Activated naive CD4-positive, alpha-beta T cell treated with anti-CD3 and anti-CD28 coated beads for 36 hours (primary cell): ENCODE data around the gene KCNK16. TPM values are rescaled to one million over a fixed set of nuclear protein-coding genes. Genes with fewer than 3 reads are reported as not detected.
A peak's percentile ranks its signal among the peaks of the same experiment; 100 is the strongest.

Source experiments
- CTCF ChIA-PET: fragments of 350-600 bp; sonication (Branson Sonifier 250); formaldehyde crosslinking; loops from one replicate; lab custom pipeline; 2021; ENCODE audit warnings: antibody characterized with exemption; lab: Charles Lee
- DNase-seq: peaks from one replicate; pipeline ENCODE4 v3.0.0-alpha.2; 2020
- H3K27ac Mint-ChIP-seq: one replicate; pipeline ENCODE4 v1.8.0; 2021; ENCODE audit warnings: mild to moderate bottlenecking, mixed read lengths
- H3K27me3 Mint-ChIP-seq: one replicate; pipeline ENCODE4 v1.8.0; 2021; ENCODE audit warnings: low read depth, mixed read lengths
- H3K36me3 Mint-ChIP-seq: one replicate; pipeline ENCODE4 v1.8.0; 2021; ENCODE audit warnings: low read depth, mixed read lengths
- H3K4me1 Mint-ChIP-seq: one replicate; pipeline ENCODE4 v1.8.0; 2021; ENCODE audit warnings: low read depth, mixed read lengths
- H3K4me3 Mint-ChIP-seq: one replicate; pipeline ENCODE4 v1.8.0; 2021; ENCODE audit warnings: mild to moderate bottlenecking, moderate library complexity, mixed read lengths
- H3K9me3 Mint-ChIP-seq: one replicate; pipeline ENCODE4 v1.8.0; 2021; ENCODE audit warnings: mixed read lengths
- intact Hi-C: fragments of 100-400 bp; cut with micrococcal nuclease; formaldehyde crosslinking; loops from one replicate; pipeline ENCODE4 v1.15.1; 2023
- total RNA-seq, 2 experiments: library from RNA; stranded (reverse); gene quantifications; one replicate each; pipeline ENCODE4 v1.2.3, GENCODE V29; 2021

Gene KCNK16
- total RNA-seq, 2 experiments from 2014 or later: not detected

DNA sequence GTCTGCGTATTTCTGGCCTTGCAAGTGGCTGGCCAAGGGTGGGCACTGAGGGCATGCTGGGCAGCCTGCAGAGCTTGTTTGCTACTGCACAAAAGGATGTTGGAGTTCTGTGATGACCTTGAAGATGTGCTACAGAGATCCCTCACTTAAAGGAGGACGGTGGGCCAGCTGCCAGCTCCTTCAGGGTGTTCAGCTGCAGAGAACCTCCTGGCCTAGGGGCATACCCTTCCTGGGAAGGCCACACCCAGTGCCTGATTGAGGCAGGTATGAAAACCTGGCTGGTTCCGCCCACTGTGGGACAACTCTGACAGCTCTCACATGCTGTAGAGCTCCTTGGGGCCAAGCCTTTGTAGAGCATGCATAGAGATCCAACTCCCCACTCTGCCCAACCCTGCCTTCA is 5.2 kb downstream of the KCNK16 start:
- peaks cover 7% of the 10 kb centered on the region for H3K4me1 Mint-ChIP-seq
- intact Hi-C loops: no loop called here
- no peak overlapping the region for H3K4me3 Mint-ChIP-seq
- H3K27ac Mint-ChIP-seq: no peak overlapping the region
- CTCF ChIA-PET: no interaction called here
- no peaks in the 10 kb centered on the region for H3K36me3 Mint-ChIP-seq
- no peak for DNase-seq
- H3K27me3 Mint-ChIP-seq: peaks cover 39% of the 10 kb centered on the region
- no peaks in the 10 kb centered on the region for H3K9me3 Mint-ChIP-seq

DNA sequence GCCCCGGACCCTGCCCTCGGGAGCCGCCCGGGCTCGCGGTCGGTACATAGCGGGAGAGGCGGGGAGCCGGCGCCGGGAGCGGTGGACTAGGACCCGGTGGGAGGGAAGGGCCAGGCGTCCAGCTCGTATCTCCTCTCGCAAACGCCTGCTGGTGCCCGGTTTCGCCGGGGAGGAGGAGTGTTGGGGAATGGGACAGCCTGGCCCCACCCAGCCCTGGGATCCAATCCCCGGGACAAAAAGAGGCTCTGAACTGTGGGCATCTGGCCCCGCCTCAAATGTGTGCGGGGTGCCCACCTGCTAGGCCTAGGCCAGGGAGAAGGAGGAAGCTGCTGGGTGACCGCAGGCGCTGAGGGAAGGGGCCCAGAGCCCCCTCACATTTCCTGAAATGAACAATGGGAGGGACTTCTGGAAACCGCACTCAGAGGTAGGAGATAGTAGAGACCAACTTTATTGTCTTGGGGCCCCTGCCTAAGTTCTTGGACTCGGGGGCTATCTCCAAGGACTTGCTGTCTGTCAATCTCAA is 8.2 kb downstream of the KCNK16 start, which contains the start of gene KCNK17:
KCNK17 (minus strand) TSS at position 147 of the 523 bp plus-strand sequence; CDS start at position 48, 99 bp downstream.
- Mint-ChIP-seq H3K27me3 (peaks cover 48% of the 10 kb centered on the region), H3K4me1 (peaks cover 7% of the 10 kb centered on the region), H3K27ac (no peak within 1 kb of the TSS), H3K36me3 (no peaks in the 10 kb centered on the region), H3K9me3 (no peaks in the 10 kb centered on the region), H3K4me3 (peak within 1 kb of the TSS; percentile 18)
- intact Hi-C loops: no loop called here
- CTCF ChIA-PET: interaction anchor here (17.6 kb wide), 1 partner anchor 145 kb away, joined by 391 read pairs; no protein-coding TSS in a partner anchor
- no peak for DNase-seq

DNA sequence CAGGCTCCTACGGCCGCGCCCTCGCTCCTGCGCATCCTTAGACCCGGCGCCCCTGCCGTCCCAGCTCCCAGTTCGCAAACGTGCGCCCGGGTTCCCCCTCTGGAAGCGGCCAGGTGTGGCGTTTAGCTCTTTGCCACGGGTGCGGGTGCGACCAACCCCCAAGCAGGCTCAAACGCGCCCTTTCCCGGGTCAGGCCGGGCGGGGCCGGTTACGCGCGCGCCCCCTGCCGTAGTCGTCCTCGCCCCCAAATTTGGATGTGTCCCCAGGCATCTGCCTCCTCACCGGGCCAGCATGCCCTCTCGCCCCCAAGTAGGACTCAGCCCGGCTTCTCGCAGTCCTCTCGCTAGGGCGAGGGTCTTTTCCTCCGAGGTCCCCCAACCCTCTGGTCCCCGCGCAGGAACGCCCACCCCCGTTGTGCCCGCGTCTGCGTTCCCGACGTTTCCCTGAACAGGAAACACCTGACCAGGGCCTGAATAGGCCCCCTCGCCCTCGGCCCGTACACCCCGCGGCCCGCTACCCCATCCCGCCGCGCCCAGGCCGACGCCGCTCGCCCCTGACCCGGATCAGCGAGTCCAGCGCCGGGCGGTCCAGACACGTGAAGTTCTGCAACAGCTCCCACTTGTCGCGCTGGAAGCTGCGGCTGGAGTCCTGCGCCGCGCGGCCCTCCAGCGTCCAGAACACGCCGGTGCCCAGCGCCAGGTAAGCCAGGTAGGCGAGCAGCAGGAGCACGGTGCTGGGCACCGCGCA is 8.8 kb downstream of the KCNK16 start:
- intact Hi-C loops: no loop called here
- no peak for DNase-seq
- Mint-ChIP-seq H3K36me3 (no peaks in the 10 kb centered on the region), H3K4me3 (peak overlapping the region; percentile 18), H3K27me3 (peaks cover 48% of the 10 kb centered on the region), H3K4me1 (peaks cover 7% of the 10 kb centered on the region), H3K27ac (no peak overlapping the region), H3K9me3 (no peaks in the 10 kb centered on the region)
- CTCF ChIA-PET: interaction anchor here (0.8 to 17.6 kb wide), 3 partner anchors 11 to 160 kb away, joined by 3 to 391 read pairs (median 4); no protein-coding TSS in a partner anchor

DNA sequence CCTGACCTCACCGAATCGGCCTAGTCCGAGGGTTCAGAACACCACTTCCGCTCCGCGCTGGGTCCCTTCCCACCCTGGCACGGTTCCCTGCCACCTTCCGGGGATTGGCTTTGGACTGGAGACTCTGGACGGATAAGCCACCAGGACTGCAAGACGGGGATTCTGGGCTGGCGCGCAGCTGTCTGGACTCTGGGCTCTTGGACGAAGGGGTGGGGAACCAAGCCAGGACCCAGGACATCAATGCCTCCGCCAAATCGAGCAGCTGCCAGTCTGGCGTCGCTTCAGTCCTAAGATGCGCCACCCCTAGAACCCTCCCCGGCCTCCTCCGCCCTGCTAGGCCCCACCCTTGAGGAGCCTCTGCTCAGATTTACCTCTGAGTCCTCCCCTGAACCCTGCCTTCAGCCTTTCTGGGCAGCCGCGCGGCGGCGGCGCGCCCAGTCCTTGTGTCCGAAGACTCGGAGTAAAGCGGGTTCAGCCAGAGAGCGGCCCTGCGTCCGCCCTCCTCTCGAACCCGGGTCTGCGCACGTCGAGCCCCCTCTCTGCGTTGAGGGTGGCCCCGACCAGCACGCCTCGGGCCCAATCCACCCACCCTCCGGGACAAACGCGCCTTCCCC is 9.5 kb downstream of the KCNK16 start:
- DNase-seq: no peak
- Mint-ChIP-seq H3K4me1 (peaks cover 7% of the 10 kb centered on the region), H3K36me3 (no peaks in the 10 kb centered on the region), H3K27me3 (peaks cover 46% of the 10 kb centered on the region), H3K27ac (no peak overlapping the region), H3K9me3 (no peaks in the 10 kb centered on the region), H3K4me3 (peak overlapping the region; percentile 18)
- CTCF ChIA-PET: interaction anchor here (0.8 to 17.6 kb wide), 3 partner anchors 10 to 160 kb away, joined by 3 to 391 read pairs (median 4); no protein-coding TSS in a partner anchor
- intact Hi-C loops: no loop called here

DNA sequence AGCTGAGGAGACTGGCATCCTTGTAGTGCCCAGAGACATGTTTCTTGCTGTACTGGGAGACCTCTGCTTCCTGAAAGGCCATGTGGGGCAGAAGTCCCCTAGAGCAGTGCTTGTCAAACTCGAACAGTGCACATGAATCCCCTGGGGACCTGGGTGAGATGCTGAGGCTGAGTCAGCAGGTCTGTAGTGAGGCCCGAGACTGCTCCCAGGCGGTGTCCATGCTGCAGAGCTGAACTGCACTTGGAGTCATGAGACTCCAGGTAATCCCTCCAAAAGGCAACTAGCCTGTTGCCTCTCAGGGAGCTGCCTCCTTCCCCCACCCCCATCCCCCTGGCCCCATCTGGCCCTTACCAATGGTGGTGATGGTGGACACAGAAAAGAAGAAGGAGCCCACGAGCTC is 12.0 kb downstream of the KCNK16 start:
- Mint-ChIP-seq H3K36me3 (no peaks in the 10 kb centered on the region), H3K4me1 (peaks cover 7% of the 10 kb centered on the region), H3K4me3 (no peak overlapping the region), H3K27ac (no peak overlapping the region), H3K27me3 (peaks cover 34% of the 10 kb centered on the region), H3K9me3 (no peaks in the 10 kb centered on the region)
- CTCF ChIA-PET: interaction anchor here (0.6 to 17.6 kb wide), 21 partner anchors 8 to 523 kb away, joined by 3 to 391 read pairs (median 5); no protein-coding TSS in a partner anchor
- DNase-seq: no peak
- intact Hi-C loops: loop anchor here (1.0 kb wide), 2 partner anchors 144 to 438 kb away; no protein-coding TSS in a partner anchor

DNA sequence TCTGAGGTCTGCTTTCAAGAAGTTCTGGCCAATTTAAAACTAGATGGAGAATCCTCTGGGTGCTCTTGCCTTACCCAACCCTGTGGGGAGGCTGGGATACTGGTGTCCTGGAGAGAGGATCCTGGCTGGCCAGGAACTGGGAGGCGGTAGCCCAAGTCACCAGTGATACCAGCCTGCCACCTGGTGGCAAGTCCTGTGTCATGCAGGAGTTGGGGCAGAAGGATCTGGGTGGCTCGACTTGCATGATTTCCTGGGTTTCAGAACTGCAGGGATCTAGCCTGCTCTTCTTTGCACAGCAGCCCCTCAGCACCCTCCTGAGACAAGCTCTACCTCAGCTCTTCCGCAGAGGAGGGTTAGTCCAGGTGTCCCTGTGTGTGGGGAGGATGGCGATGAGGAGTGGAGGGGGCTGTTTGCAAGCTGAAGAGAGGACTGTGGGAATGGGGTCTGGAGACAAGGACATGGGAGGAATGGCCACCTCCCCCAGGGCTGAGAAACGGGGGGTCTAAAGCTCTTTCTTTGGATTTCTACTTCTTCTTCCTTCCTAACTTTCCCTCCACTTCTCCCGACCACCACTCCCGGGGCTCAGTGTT is 12.5 kb downstream of the KCNK16 start:
- no peak overlapping the region for H3K4me3 Mint-ChIP-seq
- H3K27me3 Mint-ChIP-seq: peaks cover 30% of the 10 kb centered on the region
- intact Hi-C loops: loop anchor here (1.0 kb wide), 2 partner anchors 144 to 438 kb away; no protein-coding TSS in a partner anchor

DNA sequence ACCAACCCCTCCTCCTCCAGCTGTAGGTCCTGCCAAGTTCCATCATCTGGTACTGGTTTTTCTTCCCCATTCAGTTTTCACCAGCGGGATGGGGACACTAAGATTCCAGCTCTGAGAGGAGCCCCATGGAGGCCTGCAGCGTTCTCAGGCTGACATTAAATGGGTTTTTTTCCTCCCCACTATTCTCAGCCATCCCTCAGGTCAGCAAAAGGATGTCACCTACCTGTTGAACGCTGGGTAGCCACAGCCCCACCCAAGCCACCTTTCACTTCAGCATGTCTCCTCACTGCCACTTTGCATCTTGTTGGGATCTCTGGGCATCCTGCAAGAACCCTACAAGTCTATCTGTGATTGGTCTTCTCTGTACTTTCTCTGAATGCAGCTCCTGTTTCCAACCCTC is 15.0 kb downstream of the KCNK16 start:
- CTCF ChIA-PET: interaction anchor here (1.0 to 17.6 kb wide), 7 partner anchors 138 to 436 kb away, joined by 3 to 391 read pairs (median 4); no protein-coding TSS in a partner anchor
- Mint-ChIP-seq H3K27ac (no peak overlapping the region), H3K4me3 (no peak overlapping the region), H3K4me1 (peaks cover 6% of the 10 kb centered on the region), H3K9me3 (peaks cover 2% of the 10 kb centered on the region), H3K27me3 (peaks cover 12% of the 10 kb centered on the region), H3K36me3 (no peaks in the 10 kb centered on the region)
- intact Hi-C loops: no loop called here
- DNase-seq: no peak

More for the DNA sequence above, 12.5 kb downstream of the KCNK16 start:
- Mint-ChIP-seq H3K9me3 (peaks cover 2% of the 10 kb centered on the region), H3K36me3 (no peaks in the 10 kb centered on the region), H3K4me1 (peaks cover 7% of the 10 kb centered on the region), H3K27ac (no peak overlapping the region)
- CTCF ChIA-PET: interaction anchor here (0.6 to 17.6 kb wide), 28 partner anchors 9 to 773 kb away, joined by 3 to 391 read pairs (median 4); no protein-coding TSS in a partner anchor
- DNase-seq: peak; percentile 75

DNA sequence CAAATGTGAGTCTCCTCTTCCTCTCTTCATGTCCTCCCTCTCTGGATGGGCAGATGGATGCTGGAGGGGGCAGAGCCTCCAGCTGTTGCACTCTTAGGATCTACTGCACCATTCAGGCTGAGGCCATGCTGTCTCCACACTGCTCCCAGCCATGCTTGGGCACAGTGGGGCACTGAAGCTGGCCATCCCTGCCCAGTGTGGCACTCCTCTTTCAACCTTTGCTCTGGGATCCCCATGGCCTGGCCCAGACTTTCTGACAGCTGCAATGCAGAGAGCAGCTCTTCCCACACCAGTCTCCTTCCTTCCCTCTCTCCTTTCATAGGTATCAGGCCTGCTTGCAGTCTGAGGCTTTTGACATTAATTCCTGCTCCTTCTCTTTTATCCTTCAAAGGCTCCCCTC is 17.6 kb downstream of the KCNK16 start:
- CTCF ChIA-PET: interaction anchor here (0.7 to 17.6 kb wide), 12 partner anchors 10 to 434 kb away, joined by 3 to 391 read pairs (median 3); no protein-coding TSS in a partner anchor
- no peak for DNase-seq
- intact Hi-C loops: no loop called here
- peaks cover 2% of the 10 kb centered on the region for H3K9me3 Mint-ChIP-seq
- no peak overlapping the region for H3K4me3 Mint-ChIP-seq
- H3K36me3 Mint-ChIP-seq: no peaks in the 10 kb centered on the region
- peaks cover 6% of the 10 kb centered on the region for H3K4me1 Mint-ChIP-seq
- no peak overlapping the region for H3K27ac Mint-ChIP-seq
- no peaks in the 10 kb centered on the region for H3K27me3 Mint-ChIP-seq

DNA sequence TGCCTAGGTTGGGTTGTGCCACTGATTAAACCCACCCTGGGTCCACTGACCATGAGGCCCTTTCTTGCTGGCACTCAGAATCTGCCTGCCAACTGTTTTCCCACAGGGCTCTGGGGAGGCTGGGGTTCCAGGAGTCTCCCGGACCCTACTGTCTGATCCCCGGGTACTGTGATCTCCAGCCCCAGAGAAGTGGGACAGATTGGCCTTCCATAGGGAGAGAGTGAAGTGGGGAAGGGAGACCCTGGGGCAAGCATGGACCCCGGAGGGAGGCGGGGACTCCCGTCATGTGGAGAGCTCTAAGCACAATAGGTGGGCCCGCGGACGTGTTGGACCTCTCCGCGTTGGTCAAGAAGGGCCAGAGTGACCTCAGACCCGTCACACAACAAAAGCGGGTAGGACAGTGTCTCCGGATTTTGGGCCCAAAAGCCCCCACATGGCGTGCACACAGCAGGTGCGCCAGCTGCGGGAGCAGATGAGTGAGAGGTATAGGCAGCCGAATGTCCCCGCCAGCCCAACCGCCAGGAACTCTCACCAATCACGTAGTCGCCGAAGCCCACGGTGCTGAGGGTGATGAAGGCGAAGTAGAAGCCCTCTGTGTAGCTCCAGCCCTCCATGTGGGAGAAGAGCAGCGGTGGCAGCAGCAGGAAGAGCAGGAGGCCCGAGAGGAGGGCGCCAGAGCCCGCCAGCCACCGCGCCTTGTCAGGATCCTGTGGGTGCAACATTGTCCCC is 18.9 kb downstream of the KCNK16 start:
- intact Hi-C loops: loop anchor here (1.0 to 2.0 kb wide), 7 partner anchors 74 to 431 kb away; partner anchors contain the start of gene KCNK5
- H3K4me3 Mint-ChIP-seq: no peak overlapping the region
- peaks cover 2% of the 10 kb centered on the region for H3K9me3 Mint-ChIP-seq
- H3K27ac Mint-ChIP-seq: no peak overlapping the region
- no peaks in the 10 kb centered on the region for H3K27me3 Mint-ChIP-seq
- DNase-seq: no peak
- CTCF ChIA-PET: interaction anchor here (0.6 to 17.6 kb wide), 34 partner anchors 8 to 435 kb away, joined by 3 to 391 read pairs (median 5); partner anchors contain the start of gene KCNK5
- H3K4me1 Mint-ChIP-seq: peaks cover 6% of the 10 kb centered on the region
- H3K36me3 Mint-ChIP-seq: no peaks in the 10 kb centered on the region

DNA sequence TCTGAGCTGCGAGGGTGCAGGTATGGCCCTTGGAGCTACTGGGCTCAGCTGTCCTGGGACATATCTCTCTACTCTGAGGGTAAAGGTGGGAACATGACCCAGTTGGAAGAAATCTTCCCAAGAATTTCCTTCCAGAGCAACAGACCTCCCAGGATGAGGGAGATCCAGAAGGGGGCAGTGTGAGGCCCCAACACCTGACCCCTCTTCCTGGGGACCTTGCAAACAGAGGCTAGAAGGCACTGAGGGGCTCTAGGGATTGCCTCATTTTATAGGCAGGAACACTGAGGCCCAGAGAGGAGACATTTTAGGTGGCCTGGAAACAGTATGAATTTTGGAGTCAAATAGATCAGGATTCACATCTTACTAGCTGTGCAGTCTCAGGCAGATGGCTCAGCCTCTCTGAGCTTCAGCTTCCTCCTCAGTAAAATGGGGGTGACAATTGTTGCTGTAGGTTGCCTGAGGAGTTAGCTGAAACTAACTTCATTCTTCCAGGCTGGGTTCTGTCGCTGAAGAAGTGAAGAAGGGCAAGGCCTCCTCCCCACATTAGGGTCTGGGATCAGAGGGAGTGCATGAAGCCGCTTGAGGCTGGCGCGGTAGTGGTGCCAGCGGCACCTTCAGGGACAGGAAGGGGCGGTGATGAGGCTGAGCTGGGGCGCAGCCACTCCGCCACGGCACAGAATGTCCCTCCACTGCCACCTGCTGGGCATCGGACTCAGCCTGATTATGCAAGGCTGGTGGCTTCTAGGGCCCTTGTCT is 19.7 kb downstream of the KCNK16 start:
- Mint-ChIP-seq H3K27ac (no peak overlapping the region), H3K4me1 (peaks cover 6% of the 10 kb centered on the region), H3K27me3 (no peaks in the 10 kb centered on the region), H3K9me3 (peaks cover 2% of the 10 kb centered on the region), H3K4me3 (peak overlapping the region; percentile 16), H3K36me3 (no peaks in the 10 kb centered on the region)
- CTCF ChIA-PET: interaction anchor here (0.6 to 17.6 kb wide), 45 partner anchors 8 to 434 kb away, joined by 3 to 391 read pairs (median 4); partner anchors contain the start of gene KCNK5
- intact Hi-C loops: loop anchor here (1.0 to 2.0 kb wide), 7 partner anchors 74 to 430 kb away; partner anchors contain the start of gene KCNK5
- peak; percentile 95 for DNase-seq
